PFSK-1 (cell line): ENCODE data around the gene CEP55.

Source experiments
- POLR2AphosphoS5 ChIP-seq: IDR thresholded peaks from 2 replicates; pipeline ENCODE4 v1.6.1; 2012; ENCODE audit warnings: low read depth, mild to moderate bottlenecking, control low read depth, low read length, moderate library complexity
- SIN3A ChIP-seq: IDR thresholded peaks from 2 replicates; pipeline ENCODE4 v1.6.1; 2012; ENCODE audit warnings: mild to moderate bottlenecking, low read length, moderate library complexity, borderline replicate concordance; ENCODE audit not compliant: insufficient read depth
- TF ChIP-seq, protein P1 (sequence below), 2 experiments: IDR thresholded peaks; 2 replicates each; pipeline versions ENCODE4 v1.6.1 to v1.8.0; 2011 to 2012; ENCODE audit warnings: low read depth in 2 of 2, low read length in 2 of 2, control low read depth in 1 of 2, inconsistent platforms in 1 of 2, mild to moderate bottlenecking in 1 of 2, moderate library complexity in 1 of 2; ENCODE audit not compliant: insufficient read depth in 1 of 2

DNA sequence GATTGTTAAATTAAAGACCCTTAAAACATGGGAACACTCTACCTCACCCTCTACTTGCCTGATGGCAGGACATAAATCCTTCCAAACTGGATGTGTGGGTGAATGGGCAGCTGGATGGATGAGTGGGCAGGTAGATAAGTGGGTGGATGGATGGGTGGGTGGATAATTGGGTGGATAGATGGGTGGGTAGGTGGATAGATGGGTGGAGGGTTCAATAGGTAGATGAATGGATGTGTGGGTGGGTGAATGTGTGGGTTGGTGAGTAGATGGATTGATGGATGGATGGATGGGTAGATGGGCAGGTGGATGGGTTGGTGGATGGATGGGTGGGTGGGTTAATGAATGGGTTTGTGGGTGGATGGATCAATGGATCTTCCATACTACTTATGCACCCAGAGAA, 51.1 kb downstream of the CEP55 start:
- TF ChIP-seq, protein P1, sequence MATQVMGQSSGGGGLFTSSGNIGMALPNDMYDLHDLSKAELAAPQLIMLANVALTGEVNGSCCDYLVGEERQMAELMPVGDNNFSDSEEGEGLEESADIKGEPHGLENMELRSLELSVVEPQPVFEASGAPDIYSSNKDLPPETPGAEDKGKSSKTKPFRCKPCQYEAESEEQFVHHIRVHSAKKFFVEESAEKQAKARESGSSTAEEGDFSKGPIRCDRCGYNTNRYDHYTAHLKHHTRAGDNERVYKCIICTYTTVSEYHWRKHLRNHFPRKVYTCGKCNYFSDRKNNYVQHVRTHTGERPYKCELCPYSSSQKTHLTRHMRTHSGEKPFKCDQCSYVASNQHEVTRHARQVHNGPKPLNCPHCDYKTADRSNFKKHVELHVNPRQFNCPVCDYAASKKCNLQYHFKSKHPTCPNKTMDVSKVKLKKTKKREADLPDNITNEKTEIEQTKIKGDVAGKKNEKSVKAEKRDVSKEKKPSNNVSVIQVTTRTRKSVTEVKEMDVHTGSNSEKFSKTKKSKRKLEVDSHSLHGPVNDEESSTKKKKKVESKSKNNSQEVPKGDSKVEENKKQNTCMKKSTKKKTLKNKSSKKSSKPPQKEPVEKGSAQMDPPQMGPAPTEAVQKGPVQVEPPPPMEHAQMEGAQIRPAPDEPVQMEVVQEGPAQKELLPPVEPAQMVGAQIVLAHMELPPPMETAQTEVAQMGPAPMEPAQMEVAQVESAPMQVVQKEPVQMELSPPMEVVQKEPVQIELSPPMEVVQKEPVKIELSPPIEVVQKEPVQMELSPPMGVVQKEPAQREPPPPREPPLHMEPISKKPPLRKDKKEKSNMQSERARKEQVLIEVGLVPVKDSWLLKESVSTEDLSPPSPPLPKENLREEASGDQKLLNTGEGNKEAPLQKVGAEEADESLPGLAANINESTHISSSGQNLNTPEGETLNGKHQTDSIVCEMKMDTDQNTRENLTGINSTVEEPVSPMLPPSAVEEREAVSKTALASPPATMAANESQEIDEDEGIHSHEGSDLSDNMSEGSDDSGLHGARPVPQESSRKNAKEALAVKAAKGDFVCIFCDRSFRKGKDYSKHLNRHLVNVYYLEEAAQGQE (IDR thresholded peaks at IDR 0.05; ENCODE audit: insufficient read depth in 1 of 2, low read depth in 2 of 2, low read length in 2 of 2), result no peak
- TF ChIP-seq POLR2AphosphoS5, result no peak
- no peak for TF ChIP-seq SIN3A
